ENCODE data around the gene BANF2.
"Not testable (repeated sequence)": the region's sequence is repeated elsewhere in the genome, so short reads cannot be mapped to it uniquely, and the experiment has no call there.

BANF2 gene

GRCh38 chr20:17706632-17707031, 6.9 kb downstream of the BANF2 start:
- no peak overlapping the region for H3K27ac ChIP-seq (ENCODE audit: low read depth, low read length)
- no peaks in the 10 kb centered on the region for H3K4me1 ChIP-seq (ENCODE audit: control insufficient read depth, low read length)
- H3K9me2 ChIP-seq (replicated peaks; ENCODE audit: control insufficient read depth, low read length), result no peaks in the 10 kb centered on the region
- no peaks in the 10 kb centered on the region for H3K9me3 ChIP-seq (ENCODE audit: control insufficient read depth, insufficient read depth, low read length)
- no peaks in the 10 kb centered on the region for H4K20me1 ChIP-seq (ENCODE audit: control insufficient read depth, insufficient read depth, low read depth, low read length)
- no peaks in the 10 kb centered on the region for H3K36me3 ChIP-seq (ENCODE audit: control insufficient read depth, low read length)
- no peaks in the 10 kb centered on the region for H3K79me2 ChIP-seq (ENCODE audit: control insufficient read depth, low read length)
- H3K4me3 ChIP-seq (ENCODE audit: low read length), result no peak overlapping the region
- no peaks in the 10 kb centered on the region for H3F3A ChIP-seq (ENCODE audit: control insufficient read depth, insufficient read depth)
- no peak overlapping the region for H3K4me2 ChIP-seq (ENCODE audit: low read length)
- TF ChIP-seq CTCF (IDR thresholded peaks at IDR 0.05; ENCODE audit: low read depth, low read length, poor library complexity, severe bottlenecking) (no peak), EZH2phosphoT487 (IDR thresholded peaks at IDR 0.05; ENCODE audit: borderline replicate concordance, low read length) (no peak)
- H3K27me3 ChIP-seq (ENCODE audit: control insufficient read depth, low read length), result no peaks in the 10 kb centered on the region

- not testable (repeated sequence) for H3K9me2 ChIP-seq (replicated peaks; ENCODE audit: control insufficient read depth, low read length); H3K9me3 ChIP-seq (ENCODE audit: control insufficient read depth, insufficient read depth, low read length); H3K79me2 ChIP-seq (ENCODE audit: control insufficient read depth, low read length); H3K4me1 ChIP-seq (ENCODE audit: control insufficient read depth, low read length); H3K27ac ChIP-seq (ENCODE audit: low read depth, low read length); H4K20me1 ChIP-seq (ENCODE audit: control insufficient read depth, insufficient read depth, low read depth, low read length); H3K27me3 ChIP-seq (ENCODE audit: control insufficient read depth, low read length); H3F3A ChIP-seq (ENCODE audit: control insufficient read depth, insufficient read depth); H3K4me2 ChIP-seq (ENCODE audit: low read length); H3K4me3 ChIP-seq (ENCODE audit: low read length); H3K36me3 ChIP-seq (ENCODE audit: control insufficient read depth, low read length)
Observed at GRCh38 chr20:17707951-17708350, 8.2 kb downstream of the BANF2 start.

- Histone ChIP-seq H3K4me1 (ENCODE audit: control insufficient read depth, low read length) (no peaks in the 10 kb centered on the region), H4K20me1 (ENCODE audit: control insufficient read depth, insufficient read depth, low read depth, low read length) (no peaks in the 10 kb centered on the region), H3K9me3 (ENCODE audit: control insufficient read depth, insufficient read depth, low read length) (no peaks in the 10 kb centered on the region), H3K9me2 (replicated peaks; ENCODE audit: control insufficient read depth, low read length) (no peaks in the 10 kb centered on the region), H3F3A (ENCODE audit: control insufficient read depth, insufficient read depth) (no peaks in the 10 kb centered on the region), H3K79me2 (ENCODE audit: control insufficient read depth, low read length) (no peaks in the 10 kb centered on the region), H3K4me3 (ENCODE audit: low read length) (no peak overlapping the region), H3K27ac (ENCODE audit: low read depth, low read length) (no peak overlapping the region), H3K27me3 (ENCODE audit: control insufficient read depth, low read length) (no peaks in the 10 kb centered on the region), H3K4me2 (ENCODE audit: low read length) (no peak overlapping the region), H3K36me3 (ENCODE audit: control insufficient read depth, low read length) (no peaks in the 10 kb centered on the region)
- TF ChIP-seq EZH2phosphoT487 (IDR thresholded peaks at IDR 0.05; ENCODE audit: borderline replicate concordance, low read length), result no peak
- TF ChIP-seq CTCF (IDR thresholded peaks at IDR 0.05; ENCODE audit: low read depth, low read length, poor library complexity, severe bottlenecking), result no peak
Observed at GRCh38 chr20:17708675-17709360, 9.1 kb downstream of the BANF2 start.

- Histone ChIP-seq H3K79me2 (ENCODE audit: control insufficient read depth, low read length) (no peaks in the 10 kb centered on the region), H3F3A (ENCODE audit: control insufficient read depth, insufficient read depth) (no peaks in the 10 kb centered on the region), H3K27ac (ENCODE audit: low read depth, low read length) (no peak overlapping the region), H3K36me3 (ENCODE audit: control insufficient read depth, low read length) (no peaks in the 10 kb centered on the region), H3K4me2 (ENCODE audit: low read length) (no peak overlapping the region), H3K9me2 (replicated peaks; ENCODE audit: control insufficient read depth, low read length) (no peaks in the 10 kb centered on the region), H3K4me3 (ENCODE audit: low read length) (no peak overlapping the region), H3K27me3 (ENCODE audit: control insufficient read depth, low read length) (no peaks in the 10 kb centered on the region), H4K20me1 (ENCODE audit: control insufficient read depth, insufficient read depth, low read depth, low read length) (no peaks in the 10 kb centered on the region), H3K4me1 (ENCODE audit: control insufficient read depth, low read length) (no peaks in the 10 kb centered on the region), H3K9me3 (ENCODE audit: control insufficient read depth, insufficient read depth, low read length) (no peaks in the 10 kb centered on the region)
- TF ChIP-seq CTCF (IDR thresholded peaks at IDR 0.05; ENCODE audit: low read depth, low read length, poor library complexity, severe bottlenecking) (no peak), EZH2phosphoT487 (IDR thresholded peaks at IDR 0.05; ENCODE audit: borderline replicate concordance, low read length) (no peak)
Observed at GRCh38 chr20:17709361-17710293, 9.9 kb downstream of the BANF2 start.
